Stimulated activated CD4-positive, alpha-beta T cell treated with anti-CD3 and anti-CD28 coated beads, Interleukin-12 subunit alpha, Interleukin-12 subunit beta, amount 100 ng/mL, for 48 hours (primary cell): ENCODE results near the gene MYCBP2.
"Not testable (repeated sequence)": the region's sequence is repeated elsewhere in the genome, so short reads cannot be mapped to it uniquely, and the experiment has no call there.

Source experiments
- DNase-seq, 3 donors: peaks; one replicate each; pipeline ENCODE4 v3.0.0-alpha.2; 2020; ENCODE audit warnings: low read depth in 2 of 3, low spot score in 1 of 3

The MYCBP2 gene

DNA sequence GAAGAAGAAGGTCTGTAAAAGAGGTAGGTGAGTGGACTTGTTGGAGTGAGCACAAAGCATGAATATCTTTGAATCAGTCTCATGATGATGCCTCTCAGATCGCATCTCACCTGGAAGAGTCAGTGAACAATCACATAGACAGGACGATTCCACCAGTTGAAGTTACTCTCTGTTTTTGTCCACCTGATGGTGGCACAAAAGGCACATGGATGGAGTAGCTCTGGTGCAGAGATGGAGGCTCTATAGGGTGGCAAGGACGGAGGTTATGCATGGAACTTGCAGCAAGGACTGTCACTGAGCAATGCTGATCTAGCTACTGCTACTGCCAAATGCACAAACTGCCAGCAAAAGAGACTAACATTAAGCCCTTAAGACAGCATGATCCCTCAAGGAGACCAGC lies 10.3 kb upstream of the MYCBP2 start:
- DNase-seq, result no peak

- DNase-seq, result no peak
Observed at GRCh38 chr13:77335543-77335942, 8.6 kb upstream of the MYCBP2 start.

- no peak for DNase-seq
Observed at GRCh38 chr13:77333594-77333993, 6.7 kb upstream of the MYCBP2 start.

DNA sequence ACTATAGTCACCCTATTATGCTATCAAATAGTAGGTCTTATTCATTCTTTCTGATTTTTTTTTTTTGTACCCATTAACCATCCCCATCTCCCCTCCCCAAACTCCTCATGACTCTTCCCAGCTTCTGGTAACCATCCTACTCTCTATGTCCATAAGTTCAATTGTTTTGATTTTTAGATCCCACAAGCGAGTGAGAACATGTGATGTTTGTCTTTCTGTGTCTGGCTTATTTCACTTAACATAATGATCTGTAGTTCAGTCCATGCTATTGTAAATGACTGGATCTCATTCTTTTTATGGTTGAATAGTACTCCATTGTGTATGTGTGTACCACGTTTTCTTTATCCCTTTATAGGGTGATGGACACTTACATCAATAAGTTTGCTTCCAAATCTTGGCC lies 4.5 kb upstream of the MYCBP2 start:
- DNase-seq, result no peak

- peak in 1 of 3 donors; percentile 47 for DNase-seq
Observed at GRCh38 chr13:77329911-77330584, 3.2 kb upstream of the MYCBP2 start.

GRCh38 chr13:77329133-77329910 lies 2.4 kb upstream of the MYCBP2 start:
- DNase-seq, result peak; percentile 82 to 87 (median 87)

GRCh38 chr13:77328819-77329132 lies 1.9 kb upstream of the MYCBP2 start:
- no peak for DNase-seq

- no peak for DNase-seq
Observed at GRCh38 chr13:77325371-77325980, 1.4 kb downstream of the MYCBP2 start.

DNA sequence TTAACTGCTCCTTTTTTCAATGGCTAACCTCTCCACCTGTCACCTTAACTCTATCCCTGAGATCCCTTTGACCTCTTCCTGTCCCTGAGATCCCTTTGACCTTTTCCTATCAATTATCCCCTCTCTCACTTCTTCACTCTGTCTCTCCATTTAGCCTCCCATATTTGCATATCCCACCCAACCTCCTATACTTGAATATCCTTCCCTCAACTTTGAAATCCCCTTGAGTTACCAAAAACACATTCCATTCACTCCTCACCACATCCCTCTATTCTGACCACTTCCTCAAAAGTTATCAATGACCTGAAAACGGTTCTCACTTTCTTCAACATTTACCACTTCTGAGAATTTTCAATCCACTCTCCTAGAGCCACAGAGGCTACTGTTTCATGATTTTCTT lies 3.0 kb downstream of the MYCBP2 start:
- no peak for DNase-seq

DNA sequence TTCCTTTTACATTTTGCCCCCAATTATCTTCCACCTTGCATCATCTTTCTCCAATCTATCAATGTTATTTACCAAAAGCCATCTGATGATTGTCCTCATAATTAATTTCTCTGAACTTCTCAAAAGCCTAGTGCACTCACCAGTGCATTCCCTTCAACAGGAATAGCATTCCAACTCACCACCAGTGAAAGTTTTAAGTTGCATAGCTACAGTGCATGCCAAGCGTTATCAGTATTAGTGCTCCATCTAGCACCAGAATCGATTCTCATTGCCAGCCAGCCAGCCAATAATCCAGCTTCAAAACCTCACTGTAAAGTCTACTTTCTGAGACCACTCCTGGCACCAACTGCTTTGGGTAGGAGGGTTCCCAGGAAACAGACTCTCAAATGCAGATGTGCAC lies 7.4 kb downstream of the MYCBP2 start:
- no peak for DNase-seq

GRCh38 chr13:77318741-77319140 lies 8.2 kb downstream of the MYCBP2 start:
- DNase-seq, result no peak

- no peak for DNase-seq
Observed at GRCh38 chr13:77316430-77316829, 10.5 kb downstream of the MYCBP2 start.

DNA sequence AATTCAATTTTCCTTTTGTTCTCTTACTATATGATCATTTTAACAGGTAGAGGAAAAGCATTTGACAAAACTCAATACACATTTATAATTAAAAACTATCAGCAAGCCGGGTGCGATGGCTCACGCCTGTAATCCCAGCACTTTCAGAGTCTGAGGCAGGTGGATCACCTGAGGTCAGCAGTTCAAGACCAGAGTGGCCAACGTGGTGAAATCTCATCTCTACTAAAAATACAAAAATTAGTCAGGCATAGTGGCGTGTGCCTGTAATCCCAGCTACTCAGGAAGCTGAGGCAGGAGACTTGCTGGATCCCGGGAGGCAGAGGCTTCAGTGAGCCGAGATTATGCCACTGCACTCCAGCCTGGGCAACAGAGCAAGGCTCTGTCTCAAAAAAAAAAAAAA lies 11.4 kb downstream of the MYCBP2 start:
- not testable (repeated sequence) for DNase-seq

- no peak for DNase-seq
Observed at GRCh38 chr13:77313923-77314322, 13.0 kb downstream of the MYCBP2 start.

DNA sequence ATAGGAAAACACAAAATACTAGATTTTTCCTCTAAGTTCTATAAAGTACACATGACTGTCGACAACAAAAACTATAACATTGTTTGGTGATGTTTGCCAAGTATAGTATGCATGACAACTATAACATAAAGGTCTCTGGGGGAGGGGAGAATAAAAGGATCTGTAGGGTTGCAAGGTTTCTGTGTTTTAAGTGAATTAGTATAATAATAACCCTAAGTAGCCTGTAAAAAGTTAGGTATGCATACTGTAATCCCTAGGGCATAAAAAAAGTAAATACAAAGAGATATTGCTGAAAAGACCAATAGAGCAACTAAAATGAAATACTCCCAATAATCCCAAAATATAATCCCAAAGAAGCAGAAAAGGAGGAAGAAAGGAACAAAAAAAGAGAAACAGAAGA lies 14.6 kb downstream of the MYCBP2 start:
- DNase-seq, result no peak

DNA sequence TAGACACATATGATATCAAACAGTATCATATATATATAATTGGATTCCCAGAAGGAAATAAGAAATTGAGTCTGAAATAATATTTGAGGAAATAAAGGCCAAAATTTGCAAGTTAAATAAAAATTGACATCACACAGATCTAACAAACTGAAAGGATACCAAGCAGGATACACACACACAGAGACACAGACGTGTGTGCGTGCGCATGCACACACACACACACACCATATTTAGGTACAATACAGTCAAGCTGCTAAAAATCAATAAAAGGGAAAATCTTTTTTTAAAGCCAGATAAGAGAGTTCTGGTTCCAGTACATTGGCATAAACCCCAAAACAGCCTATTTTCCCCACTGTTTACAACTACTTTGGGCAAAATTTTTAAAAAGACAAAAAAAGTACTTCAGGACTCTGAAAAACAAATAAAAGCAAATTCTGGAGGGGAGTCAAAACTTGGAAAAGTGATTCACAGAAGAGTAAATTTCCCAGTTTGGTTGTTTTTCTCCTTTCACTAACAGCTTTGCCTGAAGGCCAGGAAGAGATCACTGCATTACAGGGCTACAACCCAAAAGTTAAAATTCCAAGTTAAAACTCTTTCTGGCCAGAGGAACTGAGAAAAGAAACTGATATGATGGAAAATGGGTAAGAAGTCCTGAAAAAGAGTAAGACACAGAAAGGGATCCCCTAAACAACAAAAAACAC lies 16.2 kb downstream of the MYCBP2 start:
- DNase-seq, result no peak

DNA sequence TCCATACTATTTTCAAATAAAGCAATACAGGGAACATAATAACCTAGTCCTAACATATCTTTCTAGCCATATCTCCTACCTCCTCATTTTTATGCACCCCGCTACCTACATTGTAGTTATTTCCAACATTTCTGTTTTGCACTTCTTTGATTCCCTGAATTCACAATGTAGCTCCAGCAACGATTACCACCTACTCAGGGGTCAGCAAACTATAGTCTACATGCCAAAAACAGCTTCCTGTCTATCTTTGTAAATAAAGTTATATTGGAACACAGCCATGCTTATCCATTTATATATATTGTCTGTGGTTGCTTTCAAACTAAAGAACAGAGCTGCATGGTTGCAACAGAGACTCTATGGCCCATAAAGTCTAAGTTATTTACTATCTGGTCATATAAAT lies 16.7 kb downstream of the MYCBP2 start:
- no peak for DNase-seq

DNA sequence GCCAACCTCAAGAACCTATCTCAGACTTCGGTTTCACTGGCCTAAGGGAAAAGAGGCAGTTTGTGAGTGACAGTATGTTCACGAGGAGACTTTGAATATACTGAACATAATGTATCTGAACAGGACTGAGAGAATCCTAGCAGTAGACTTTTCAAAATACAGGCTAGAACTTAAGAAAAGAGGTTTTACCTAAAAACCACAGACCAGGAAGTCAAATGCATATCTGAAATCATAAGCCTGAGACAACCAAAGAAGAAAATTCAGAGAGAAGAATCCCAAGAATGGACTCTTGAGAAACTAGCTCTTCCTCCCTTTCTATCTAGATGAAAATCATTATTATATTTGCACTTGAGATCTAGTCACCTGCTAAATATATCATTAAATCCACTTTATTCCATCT lies 17.6 kb downstream of the MYCBP2 start:
- DNase-seq, result no peak

GRCh38 chr13:77306458-77306857 lies 20.4 kb downstream of the MYCBP2 start:
- no peak for DNase-seq

GRCh38 chr13:77305266-77305665 lies 21.6 kb downstream of the MYCBP2 start:
- DNase-seq, result no peak

GRCh38 chr13:77300176-77301037 lies 26.5 kb downstream of the MYCBP2 start:
- DNase-seq, result no peak
